HG02798 (cell line): Measurements from ENCODE around the gene CDC42BPA.
"Not testable (repeated sequence)": the region's sequence is repeated elsewhere in the genome, so short reads cannot be mapped to it uniquely, and the experiment has no call there.

Source experiments
- ATAC-seq: cut with Tn5 transposase; IDR thresholded peaks from one replicate; pipeline ENCODE4 v1.9.1; 2021; ENCODE audit warnings: mild to moderate bottlenecking; ENCODE audit not compliant: unreplicated experiment, poor library complexity

Gene CDC42BPA

DNA sequence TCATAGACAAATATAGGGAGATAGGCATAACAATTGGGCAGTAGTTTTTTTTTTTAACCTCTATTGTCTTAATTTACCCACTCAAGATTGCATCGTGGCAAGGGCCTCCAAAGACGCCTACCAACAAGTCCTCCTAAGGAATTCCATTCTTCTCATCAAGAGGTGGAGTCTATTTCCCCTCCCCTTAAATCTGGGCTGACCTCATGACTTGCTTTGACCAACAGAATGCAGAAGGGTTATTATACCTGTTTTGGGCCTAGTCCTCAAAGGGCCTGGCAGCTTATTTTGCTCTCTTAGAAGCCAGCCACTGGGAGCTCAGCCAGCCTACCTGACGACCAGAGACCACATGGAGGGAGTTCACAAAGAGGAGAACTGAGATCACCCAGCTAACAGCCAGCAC is 285.9 kb downstream of the CDC42BPA start:
- no peak for ATAC-seq

- ATAC-seq = no peak
Measured at GRCh38 chr1:227016990-227017389, 301.3 kb downstream of the CDC42BPA start.

DNA sequence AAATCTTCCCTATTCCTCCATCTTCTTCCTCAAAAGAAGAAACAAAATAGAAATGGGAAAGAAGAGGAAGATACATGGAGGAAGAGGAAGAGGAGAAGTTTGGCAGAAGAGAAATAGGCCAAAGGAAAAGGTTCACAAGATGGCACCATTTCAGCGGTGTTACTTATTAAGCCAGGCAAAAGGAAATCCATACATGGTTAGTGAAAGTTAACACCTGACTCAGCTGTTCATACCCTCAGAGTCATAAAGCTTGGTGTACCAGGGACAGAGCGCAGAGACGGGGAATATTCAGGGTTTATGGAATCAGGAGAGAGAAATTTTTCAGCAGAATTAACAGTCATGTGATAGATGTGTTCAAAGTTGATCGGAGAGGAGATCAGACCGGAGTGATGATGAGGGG is 307.6 kb downstream of the CDC42BPA start:
- ATAC-seq = no peak

DNA sequence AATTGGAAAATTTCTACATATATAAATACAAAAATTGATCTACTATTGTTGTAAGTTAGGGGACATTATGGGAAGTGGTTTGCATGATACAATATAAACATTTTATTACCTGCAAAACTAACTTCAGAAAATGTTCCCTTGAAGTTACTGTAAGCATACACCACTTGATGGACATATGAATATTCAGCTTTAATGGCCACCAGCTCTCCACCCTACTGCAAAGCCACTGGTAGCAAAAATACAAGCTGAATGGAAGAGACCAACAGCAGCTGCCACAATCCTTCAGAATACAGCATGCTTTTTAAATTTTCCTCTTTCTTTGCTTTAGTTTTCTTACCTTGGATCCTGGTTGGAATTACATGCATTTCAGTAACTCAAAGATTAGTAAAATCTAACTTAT is 308.4 kb downstream of the CDC42BPA start:
- no peak for ATAC-seq

- peak; percentile 87 for ATAC-seq
Measured at GRCh38 chr1:227006226-227006796, 312.0 kb downstream of the CDC42BPA start.

GRCh38 chr1:227004796-227005195 is 313.5 kb downstream of the CDC42BPA start:
- ATAC-seq = no peak

DNA sequence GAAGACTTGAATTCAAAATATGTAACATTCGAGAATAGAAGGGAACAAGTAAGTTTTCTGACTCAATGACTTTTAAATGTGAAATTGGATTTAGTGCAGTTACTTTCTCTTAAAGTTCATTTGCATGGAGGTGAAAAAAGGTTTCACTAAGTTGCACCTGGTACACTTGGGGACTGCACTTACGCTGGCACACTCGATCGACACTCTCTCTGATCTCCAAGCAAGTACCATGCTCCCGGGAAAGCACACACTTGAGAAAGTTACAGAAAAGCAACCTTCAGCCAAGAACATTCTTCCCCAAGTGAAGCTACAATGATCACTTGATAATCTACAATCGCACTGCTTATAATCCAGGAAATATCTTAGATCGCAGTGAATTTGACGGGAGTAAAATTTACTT is 315.1 kb downstream of the CDC42BPA start:
- no peak for ATAC-seq

DNA sequence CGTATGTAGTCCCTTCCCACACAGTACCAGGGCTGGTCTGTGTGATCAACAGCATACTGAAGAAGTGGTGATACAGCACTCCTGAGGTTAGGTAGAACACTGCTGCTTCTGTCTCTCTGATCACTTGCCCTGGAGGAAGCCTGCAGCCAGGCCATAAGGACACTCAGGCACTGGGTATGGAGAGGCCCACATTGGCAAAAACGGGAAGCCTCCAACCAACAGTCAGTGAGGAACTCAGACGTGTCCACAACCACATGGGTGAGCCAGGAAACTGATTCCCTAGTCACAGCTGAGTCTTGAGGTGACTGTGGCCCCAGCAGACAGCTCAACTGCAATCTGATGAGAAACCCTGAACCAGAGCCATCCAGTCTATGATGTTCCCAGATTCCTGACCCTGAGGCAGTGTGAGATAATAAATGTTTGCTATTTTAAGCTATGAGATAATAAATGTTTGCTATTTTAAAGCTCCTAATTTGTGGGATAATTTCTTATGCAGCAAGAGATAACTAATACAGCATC is 315.7 kb downstream of the CDC42BPA start:
- ATAC-seq = no peak

GRCh38 chr1:226999579-226999978 is 318.7 kb downstream of the CDC42BPA start:
- not testable (repeated sequence) for ATAC-seq

DNA sequence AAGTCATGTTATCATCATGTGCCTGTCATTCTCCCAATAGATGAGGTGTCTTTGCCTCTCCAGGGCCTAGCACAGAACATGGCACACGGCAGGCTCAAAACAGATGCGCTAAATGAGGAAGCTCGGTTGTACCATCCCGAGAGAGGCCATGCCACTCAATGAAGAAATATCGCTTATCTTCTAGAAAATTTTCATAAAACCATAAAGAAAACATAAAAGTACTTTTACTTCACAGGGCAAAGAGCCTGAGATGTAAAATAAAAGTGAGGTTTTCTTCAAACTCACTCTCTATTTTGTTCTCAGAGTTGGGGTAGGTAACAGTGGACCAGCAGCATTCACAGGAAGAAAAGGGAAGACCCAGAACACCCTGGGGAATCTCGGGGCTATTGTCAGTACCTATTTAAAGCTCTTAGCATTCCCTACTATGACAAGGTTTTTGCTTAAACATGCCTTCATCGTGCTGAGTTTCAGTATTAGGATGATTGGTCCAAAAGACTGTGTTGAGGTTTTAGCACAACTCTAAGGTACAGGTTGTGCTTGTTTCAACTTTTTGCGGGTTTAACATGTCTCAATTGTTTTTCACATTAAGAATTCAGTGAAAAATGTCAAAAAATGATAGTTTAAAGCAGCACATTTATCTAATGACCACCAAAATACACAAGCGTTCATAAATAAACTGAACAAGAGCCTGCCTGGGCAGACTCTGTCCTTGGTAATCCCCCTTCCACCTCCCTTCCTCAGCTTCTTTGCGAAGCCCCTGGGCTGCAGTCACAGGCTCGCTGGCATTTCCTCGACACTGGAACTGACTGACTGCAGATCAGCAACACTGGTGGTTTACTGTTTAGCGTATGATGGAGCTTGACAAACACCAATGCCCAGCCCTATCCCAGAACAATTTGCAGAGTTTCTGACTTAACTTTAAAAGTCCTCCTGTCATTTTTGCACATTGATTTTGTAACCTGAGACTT is 322.6 kb downstream of the CDC42BPA start:
- peak; percentile 93 for ATAC-seq

GRCh38 chr1:226994586-226995364 is 323.5 kb downstream of the CDC42BPA start:
- ATAC-seq = no peak

- no peak for ATAC-seq
Measured at GRCh38 chr1:226993814-226994585, 324.3 kb downstream of the CDC42BPA start.

- ATAC-seq = no peak
Measured at GRCh38 chr1:226991920-226992319, 326.4 kb downstream of the CDC42BPA start.

DNA sequence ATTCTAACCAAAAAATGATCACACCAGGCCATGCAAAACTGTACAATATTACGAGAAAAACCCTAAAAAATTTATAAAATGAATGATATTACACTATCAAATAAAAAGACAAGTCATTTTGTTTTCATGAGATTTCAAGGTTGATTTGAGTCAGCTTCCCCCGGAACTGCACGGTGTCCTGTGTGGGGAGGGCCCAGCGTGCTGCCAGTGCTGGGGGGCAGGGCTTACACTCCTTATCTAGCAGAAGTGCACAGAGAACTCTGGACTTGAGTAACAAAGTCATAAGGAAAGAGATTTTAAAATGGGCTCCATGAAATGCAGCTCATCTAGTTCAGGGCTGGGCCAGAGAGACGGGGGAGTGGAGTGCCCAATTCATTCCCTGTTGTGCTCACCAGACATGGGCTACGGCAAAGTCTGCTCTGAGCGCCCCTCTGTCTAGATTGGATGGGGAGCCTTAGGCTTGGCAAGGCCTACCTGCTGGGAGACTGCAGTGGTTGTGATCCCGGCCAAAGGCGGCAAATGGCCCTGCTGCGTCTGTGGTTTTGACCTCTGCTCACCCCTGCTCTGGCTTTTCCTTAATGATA is 328.1 kb downstream of the CDC42BPA start:
- no peak for ATAC-seq

- ATAC-seq = no peak
Measured at GRCh38 chr1:226989085-226989920, 329.0 kb downstream of the CDC42BPA start.

GRCh38 chr1:226988334-226988666 is 330.0 kb downstream of the CDC42BPA start:
- ATAC-seq = no peak

DNA sequence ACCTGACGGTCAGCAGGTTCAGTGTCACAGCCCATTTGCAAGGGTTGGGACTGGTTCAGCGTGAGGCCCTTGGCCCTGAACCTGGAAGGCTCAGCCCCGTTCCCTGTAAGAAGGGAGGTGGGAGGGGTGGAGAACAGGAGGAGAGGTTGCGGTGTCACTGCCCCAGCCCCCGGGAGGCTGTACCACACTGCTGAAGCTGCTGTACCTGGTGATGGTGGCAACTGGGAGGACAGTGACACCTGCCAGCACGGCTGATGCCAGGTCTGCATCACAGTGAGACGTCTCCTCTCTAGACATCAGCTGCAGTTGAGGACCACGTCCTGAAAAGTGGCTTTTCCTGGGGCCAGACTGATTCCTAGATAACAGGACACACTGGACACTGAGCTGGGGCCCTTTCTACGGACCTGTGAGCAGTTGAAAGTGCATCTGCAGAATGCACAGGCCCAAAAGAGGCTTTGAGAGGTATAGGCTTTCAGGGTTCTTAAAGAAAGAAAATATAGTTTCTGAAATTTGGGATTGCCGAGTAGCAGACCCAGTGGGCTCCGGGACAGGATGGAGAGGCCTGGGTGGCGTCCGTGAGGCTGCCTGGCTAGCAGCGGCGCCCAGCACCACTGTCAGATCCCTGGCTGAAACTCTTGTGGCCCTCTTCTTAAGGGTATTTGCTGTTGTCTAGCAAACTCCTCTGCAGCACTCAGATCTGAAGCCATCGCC is 330.5 kb downstream of the CDC42BPA start:
- no peak for ATAC-seq

DNA sequence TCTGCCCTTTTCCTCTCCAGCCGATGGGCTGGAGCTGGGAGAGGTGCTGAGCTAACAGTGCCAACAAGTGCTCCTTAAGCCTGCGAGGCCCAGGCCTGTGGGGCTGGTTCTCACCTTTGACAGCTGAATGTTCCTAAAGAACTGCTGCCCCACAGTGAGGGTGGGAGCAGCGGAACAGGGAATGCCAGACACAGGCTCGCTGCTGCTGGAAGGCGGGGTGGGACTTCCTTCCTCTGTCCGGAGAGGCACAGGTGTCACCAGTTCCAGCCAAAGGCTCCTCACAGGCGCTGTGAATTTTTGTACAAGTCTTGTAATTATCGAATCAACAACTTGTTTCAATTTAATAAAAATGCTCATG is 331.1 kb downstream of the CDC42BPA start:
- no peak for ATAC-seq
